Measurements from ENCODE around the gene RAB3C.

The RAB3C gene

DNA sequence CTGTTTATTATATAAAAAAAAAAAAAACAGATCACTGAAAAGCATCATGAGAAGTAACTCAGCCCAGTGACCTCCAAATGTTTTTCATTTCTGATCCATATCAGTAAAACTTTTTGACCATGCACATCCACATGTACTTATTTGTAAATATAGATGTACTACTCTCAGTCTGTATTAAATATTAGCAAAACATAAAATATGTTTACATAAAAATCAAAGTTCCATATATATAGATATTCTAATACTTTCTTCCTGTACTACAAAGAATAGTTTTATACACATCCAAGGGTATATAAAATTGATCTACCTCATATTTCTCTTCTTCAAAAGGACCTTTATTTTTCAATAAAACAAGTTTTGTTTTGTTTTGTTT lies 309.1 kb downstream of the RAB3C start:
- TF ChIP-seq, protein P1, sequence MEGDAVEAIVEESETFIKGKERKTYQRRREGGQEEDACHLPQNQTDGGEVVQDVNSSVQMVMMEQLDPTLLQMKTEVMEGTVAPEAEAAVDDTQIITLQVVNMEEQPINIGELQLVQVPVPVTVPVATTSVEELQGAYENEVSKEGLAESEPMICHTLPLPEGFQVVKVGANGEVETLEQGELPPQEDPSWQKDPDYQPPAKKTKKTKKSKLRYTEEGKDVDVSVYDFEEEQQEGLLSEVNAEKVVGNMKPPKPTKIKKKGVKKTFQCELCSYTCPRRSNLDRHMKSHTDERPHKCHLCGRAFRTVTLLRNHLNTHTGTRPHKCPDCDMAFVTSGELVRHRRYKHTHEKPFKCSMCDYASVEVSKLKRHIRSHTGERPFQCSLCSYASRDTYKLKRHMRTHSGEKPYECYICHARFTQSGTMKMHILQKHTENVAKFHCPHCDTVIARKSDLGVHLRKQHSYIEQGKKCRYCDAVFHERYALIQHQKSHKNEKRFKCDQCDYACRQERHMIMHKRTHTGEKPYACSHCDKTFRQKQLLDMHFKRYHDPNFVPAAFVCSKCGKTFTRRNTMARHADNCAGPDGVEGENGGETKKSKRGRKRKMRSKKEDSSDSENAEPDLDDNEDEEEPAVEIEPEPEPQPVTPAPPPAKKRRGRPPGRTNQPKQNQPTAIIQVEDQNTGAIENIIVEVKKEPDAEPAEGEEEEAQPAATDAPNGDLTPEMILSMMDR (IDR thresholded peaks at IDR 0.05): no peak
- Histone ChIP-seq H3K27ac (peak overlapping the region; percentile 74 to 86), H3K4me3 (peak overlapping the region; percentile 50)
- DNase-seq (ENCODE audit: low spot score): no peak

DNA sequence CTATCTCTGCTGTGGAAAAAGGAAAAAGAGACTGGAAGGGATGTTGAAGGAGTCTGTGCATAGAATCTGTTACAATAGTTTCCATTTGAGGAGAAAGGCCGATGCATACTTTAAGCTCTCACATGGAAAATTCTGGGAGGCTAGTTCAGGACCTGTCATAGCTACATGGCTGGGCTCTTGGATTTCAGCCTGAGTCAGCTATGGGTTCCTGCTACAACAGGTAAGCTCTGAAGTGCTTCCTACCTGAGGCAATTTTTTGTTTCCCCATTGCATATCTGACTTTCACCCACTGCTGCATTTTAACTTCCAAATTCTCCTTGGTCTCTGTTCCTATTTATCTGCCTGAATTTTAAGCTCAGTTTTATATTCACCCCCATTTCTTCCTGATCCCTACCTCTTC lies 310.7 kb downstream of the RAB3C start:
- DNase-seq (ENCODE audit: low spot score): no peak
- Histone ChIP-seq H3K27ac (no peak overlapping the region), H3K4me3 (no peak overlapping the region)
- TF ChIP-seq, protein P1 (IDR thresholded peaks at IDR 0.05): no peak

DNA sequence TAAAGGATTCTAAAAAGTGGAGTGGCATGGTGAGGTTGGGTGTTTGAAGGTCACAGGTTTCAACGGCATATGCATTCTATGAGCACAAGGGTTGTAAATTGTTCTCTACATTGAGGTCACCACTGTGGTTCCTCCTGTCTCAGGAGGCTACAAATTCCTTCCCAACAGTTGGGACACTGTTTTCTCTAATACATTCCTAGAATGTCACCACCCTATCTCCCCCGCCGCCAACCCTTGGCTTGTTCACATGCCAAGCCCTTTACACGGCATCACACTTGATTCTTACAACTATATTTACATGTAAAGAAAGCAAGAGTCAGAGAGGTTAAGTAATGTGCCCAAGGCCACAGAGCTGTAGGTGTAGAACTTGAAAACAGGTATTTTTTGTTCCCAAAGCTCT lies 315.1 kb downstream of the RAB3C start:
- Histone ChIP-seq H3K27ac (no peak overlapping the region), H3K4me3 (no peak overlapping the region)
- no peak for DNase-seq (ENCODE audit: low spot score)
- TF ChIP-seq, protein P1 (IDR thresholded peaks at IDR 0.05): no peak

DNA sequence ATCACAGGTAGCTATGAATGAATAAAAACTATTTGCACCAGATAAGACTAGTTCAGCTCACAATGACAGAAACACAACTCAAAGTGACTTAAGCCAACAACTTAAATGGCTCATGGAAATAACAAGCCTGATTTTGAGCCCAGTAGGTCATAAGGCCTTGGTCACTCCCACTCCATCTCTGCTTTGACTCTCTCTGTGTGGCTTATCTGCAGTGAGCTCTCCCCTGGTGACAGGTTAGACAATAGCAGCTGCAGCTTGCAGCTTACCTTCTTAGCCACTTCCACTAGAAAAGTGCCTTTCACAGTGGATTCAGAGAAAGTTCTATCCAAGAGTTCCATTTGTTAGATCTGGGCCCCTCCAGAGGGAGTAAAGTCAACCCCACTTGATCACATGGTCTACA lies 315.7 kb downstream of the RAB3C start:
- H3K4me3 ChIP-seq: no peak overlapping the region
- TF ChIP-seq, protein P1 (IDR thresholded peaks at IDR 0.05): no peak
- DNase-seq (ENCODE audit: low spot score): no peak

DNA sequence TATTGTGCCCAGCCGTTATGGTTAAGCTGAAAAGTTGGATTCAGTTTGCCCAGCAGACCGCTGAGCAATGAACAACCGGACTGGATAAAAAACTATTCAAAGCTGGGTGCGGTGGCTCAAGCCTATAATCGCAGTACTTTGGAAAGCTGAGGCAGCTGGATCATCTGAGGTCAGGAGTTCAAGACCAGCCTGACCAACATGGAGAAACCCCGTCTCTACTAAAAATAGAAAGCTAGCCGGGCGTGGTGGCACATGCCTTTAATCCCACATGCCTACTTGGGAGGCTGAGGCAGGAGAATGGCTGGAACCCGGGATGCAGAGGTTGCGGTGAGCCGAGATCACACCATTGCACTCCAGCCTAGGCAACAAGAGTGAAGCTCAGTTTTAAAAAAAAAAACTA lies 318.4 kb downstream of the RAB3C start:
- Histone ChIP-seq H3K27ac (no peak overlapping the region), H3K4me3 (no peak overlapping the region)
- TF ChIP-seq, protein P1 (IDR thresholded peaks at IDR 0.05): no peak
- no peak for DNase-seq (ENCODE audit: low spot score)

More for the DNA sequence above, 315.7 kb downstream of the RAB3C start:
- no peak overlapping the region for H3K27ac ChIP-seq

DNA sequence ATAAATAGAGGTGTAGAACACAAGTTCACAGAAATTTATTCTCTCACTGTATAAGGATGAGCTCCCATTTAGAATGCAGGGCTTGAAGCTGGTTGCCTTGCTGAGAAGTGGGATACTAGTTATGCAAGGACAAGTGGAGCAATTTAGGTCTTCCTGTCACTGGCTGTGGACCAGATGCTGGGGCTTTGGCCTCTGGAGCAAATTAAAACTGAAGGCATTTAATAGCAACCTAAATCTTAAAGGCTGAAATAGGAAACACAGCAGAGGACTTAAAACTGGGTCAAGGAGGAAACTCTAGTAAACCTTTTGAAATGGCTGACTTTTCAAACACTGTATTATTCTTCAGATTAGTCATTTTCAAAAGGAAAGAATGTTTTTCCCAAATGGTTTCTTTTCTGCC lies 319.4 kb downstream of the RAB3C start:
- H3K27ac ChIP-seq: no peak overlapping the region
- TF ChIP-seq, protein P1 (IDR thresholded peaks at IDR 0.05): no peak
- H3K4me3 ChIP-seq: no peak overlapping the region
- DNase-seq (ENCODE audit: low spot score): no peak

DNA sequence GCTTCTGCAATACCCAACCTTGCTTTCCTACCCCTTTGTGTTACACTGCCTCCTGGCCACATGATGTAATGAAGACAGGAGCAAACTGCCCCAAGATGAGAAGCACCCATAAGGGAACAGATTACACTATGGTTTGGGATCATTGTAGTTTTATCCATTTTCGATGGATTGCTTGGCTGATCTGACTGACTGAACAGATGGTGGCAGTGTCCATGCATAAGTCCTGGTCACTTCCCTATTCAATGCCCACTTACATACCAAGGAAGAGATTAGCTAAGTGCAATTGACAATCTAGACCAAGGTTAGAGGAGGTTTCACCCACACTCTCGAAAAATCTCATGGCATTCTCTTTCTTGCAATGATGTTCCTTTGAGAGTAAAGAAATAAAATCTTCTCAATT lies 319.9 kb downstream of the RAB3C start:
- TF ChIP-seq, protein P1 (IDR thresholded peaks at IDR 0.05): no peak

More for the DNA sequence above, 319.9 kb downstream of the RAB3C start:
- H3K27ac ChIP-seq: no peak overlapping the region
- H3K4me3 ChIP-seq: no peak overlapping the region
- no peak for DNase-seq (ENCODE audit: low spot score)

Measured in coronary artery (tissue), 2 donors.